Forelimb muscle (tissue), 1 donor: ENCODE measurements around the gene GATB. TPM values are rescaled to one million over a fixed set of nuclear protein-coding genes. Genes with fewer than 3 reads are reported as not detected.

Experiments used
- DNase-seq: peaks from one replicate; pipeline ENCODE4 v3.0.0-alpha.2; 2013; ENCODE audit warnings: low read depth
- polyA plus RNA-seq: library from polyadenylated mRNA; unstranded; fragments of 120-200 nt; gene quantifications from one replicate; pipeline ENCODE4 v1.2.1, GENCODE V29; 2013; ENCODE audit not compliant: insufficient read length

Gene GATB
- polyA plus RNA-seq, 1 donor: 21.4 TPM

DNA sequence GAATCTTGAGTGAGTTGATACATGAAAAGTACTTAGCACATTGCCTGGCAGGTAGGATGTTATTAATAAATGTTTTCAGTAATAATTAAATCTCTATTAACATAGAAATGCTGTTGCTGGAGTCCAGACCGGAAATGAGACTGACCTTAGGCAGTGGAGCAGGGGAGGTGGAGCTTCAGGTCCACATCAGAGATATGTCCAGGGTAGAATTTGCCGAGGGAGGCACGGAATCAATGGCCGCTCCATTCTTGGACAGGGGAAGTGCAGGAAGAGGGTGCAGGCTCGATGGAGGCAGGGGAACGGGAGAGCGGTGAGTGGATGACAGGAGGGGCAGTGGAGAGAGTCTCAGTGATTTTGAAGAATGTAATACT lies 107.3 kb downstream of the GATB start:
- no peak for DNase-seq

DNA sequence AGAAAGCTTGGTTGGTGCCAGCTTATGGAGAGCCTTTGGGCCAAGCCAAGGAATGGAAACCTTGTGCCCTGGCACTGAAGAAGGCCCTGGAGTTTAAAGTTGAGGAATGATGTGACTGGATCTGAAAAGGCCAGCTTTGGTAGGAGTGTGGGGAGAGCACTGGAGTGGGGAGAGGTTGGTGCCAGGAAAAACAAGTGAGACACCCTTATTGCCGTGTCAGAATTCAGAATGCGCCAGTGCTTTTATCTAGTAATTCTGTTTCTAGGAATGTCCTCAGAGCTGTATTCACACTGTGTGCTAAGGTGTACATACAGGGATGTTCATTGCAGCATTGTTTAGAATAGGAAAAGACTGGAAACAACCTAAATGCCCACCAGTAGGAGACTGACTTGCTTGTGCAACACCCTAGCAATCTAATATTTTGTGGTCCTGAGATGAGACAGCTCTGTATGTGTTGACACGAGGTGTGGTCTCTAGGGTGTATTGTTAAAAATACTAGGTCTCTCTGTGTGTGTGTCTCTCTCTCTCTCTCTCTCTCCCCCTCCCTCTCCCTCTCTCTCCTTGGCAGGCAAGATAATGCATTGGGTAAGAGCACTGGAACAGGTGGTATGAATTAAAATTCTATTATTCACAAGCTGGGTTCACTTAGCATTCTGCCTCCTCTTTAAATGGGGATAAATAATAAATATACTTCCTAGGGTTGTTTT lies 107.8 kb downstream of the GATB start:
- DNase-seq: no peak

- DNase-seq: no peak
These were observed 109.3 kb downstream of the GATB start for GRCh38 chr4:151651496-151651895.

GRCh38 chr4:151649479-151649878 lies 111.3 kb downstream of the GATB start:
- no peak for DNase-seq

- no peak for DNase-seq
These were observed 114.5 kb downstream of the GATB start for GRCh38 chr4:151646322-151646721.

DNA sequence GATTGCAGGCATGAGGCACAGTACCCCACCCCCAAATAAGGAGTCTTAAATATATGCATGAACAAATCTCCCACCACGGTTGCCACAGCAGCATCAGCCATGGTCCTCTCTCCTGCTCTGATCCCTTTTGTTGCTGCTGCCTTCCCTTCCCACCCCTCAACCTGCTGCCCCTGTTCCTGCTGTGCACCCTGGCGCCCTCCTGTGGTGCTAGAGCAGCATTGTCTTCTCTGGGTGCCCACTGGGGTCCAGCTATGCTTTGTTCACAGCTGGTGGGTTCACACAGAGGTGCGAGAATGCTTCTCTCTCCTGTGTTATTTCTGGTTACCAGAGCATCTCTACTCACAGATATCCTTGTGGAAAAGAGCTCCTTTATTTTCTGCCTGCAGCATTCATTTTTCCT lies 116.2 kb downstream of the GATB start:
- DNase-seq: no peak

DNA sequence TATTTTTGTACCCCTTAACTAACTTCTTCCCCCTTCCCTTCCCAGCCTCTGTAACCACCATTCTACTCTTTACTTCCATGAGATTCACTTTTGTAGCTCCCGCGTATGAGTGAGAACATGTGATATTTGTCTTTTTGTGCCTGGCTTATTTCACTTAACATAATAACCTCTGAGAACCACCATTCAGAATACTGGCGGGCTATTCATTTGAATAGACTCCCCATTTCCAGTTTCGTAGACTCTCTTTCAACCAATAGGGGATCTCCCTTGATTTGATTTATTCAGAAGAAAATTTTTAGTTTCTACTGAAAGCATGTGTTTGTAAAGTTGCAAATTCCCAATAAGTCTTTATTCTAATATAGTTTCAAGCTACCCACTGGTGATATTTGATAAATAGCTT lies 117.2 kb downstream of the GATB start:
- DNase-seq: no peak

- DNase-seq: no peak
These were observed 118.8 kb downstream of the GATB start for GRCh38 chr4:151641983-151642382.

- DNase-seq: no peak
These were observed 119.6 kb downstream of the GATB start for GRCh38 chr4:151641167-151641566.

GRCh38 chr4:151640381-151640780 lies 120.4 kb downstream of the GATB start:
- DNase-seq: no peak

GRCh38 chr4:151638295-151638858 lies 122.4 kb downstream of the GATB start:
- no peak for DNase-seq

DNA sequence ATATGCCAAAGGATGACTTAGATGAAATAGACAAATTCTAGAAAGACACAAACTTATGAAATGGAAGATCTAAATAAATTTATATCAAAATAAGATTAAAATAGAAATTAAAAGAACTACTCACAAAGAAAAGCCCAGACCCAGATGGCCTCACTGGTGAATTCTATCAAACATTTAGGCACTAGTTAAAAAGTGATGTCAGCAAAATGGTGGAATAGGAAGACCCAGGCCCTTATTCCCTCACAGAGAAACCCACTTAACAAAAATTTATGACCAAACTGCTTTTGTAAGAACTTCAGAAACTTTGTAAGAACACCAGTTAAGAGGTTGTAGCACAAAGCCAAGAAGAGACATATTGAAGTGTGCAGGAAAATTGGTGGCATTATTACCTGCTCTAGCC lies 129.5 kb downstream of the GATB start:
- no peak for DNase-seq

GRCh38 chr4:151629097-151629783 lies 131.6 kb downstream of the GATB start:
- no peak for DNase-seq

DNA sequence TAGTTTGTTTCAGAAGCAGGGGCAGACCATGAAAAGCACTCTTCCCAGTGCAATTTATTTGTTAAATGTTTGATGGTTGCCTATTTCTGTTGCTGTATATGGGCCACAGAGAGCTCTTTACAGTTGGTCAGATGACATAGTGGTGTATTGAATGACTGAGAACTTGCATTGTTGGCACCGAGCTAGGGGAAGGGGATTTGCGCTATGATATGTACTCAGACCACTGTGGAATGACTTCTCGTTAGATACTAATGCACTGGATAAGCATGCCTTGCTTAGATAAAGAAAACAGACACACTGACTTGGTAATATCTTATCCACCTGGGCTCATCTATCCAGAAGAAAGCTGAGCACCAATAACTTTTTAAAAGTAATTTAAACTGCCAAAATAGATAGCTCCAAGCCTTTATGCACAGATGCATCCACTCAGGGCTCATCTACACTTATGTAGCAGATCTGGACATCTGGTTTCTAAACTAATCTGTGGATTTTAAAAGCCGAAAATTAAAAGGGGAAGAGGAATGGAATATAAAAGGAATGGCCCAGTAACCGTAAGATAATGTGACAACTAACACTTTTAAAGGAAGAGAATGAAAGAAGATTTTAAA lies 132.7 kb downstream of the GATB start:
- no peak for DNase-seq

DNA sequence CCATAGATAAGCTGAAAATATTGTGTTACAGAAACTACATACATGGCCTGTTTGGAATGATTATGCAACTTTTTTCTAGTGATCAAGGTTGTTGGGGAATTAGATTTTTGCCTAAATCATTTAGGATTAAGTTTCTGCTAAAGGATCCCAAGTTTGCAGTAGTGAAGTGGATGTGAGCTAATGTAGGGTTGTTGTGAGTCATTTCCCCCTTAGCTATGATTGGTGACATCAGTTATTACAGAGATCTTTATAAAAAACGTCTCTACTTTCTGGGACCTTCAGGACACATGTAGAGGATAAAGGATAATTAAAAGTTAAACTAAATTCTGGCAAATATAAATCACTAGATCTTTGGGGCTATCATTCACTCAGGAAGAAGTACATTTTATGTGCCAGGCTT lies 133.3 kb downstream of the GATB start:
- no peak for DNase-seq

- no peak for DNase-seq
These were observed 134.1 kb downstream of the GATB start for GRCh38 chr4:151626751-151627150.

DNA sequence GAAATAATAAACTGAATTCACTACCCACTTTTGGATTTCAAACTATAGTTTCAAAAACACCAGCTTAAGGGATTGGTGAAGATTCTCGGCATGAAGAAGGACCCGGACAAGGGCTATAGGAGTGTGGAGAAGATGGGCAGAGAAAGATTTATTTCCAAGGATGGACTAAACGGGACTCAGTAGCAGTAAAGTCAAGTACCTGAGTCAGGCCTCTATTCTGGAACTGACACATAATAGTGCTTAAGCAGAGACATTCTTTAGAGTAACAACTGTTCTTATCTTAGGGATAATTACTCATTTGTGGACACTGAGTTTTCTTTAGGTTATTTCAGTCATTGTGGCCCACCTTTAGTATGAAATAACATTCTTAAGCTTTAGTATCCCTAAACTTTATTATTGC lies 134.6 kb downstream of the GATB start:
- DNase-seq: no peak

DNA sequence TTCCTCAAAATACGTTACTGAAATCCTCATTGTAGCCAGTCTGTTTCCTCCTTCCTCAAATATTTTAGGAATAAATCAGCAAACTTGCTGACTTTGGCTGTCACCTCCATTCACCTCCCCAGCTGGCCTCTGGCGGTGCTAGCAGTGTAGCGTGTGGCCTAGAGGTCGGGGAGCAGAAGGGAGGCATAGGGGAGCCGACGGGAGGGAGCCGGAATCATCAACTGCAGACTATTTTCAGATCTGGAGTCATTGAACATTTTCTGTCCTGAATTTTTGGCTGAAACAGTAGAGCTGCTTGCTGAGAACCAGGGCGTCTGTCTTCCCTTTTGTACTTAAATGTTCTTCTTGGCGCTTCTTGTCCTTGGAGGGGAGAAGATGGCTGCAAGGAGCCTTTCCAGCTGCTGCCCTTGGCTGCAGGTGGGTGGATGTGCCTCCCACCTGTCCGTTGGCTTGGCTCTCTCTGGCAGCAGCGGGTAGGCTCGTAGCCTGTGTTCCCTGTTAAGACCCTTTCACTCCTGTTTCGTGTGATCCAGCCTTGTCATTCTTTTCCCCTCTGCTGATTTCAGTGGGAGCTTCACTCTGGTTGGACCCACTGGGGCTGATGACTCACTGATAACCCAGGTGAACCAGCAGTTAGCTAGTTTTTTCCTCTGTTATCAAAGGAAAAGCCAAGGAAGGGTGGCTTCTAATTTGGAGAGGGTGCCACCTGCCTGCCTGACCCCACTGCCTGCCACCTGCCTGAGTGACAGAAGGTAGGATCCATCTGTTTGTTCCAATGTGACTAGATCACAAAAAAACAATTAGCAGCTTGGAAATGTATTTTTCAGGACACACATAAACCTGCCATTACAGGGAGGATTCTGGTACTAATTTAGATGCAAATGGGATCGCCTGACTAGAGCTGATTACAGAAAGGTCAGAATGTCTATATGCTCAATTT lies 135.9 kb downstream of the GATB start:
- no peak for DNase-seq
